ENCODE measurements around the gene OLFML1.

- TF ChIP-seq POLR2A (IDR thresholded peaks at IDR 0.05) = no peak
- TF ChIP-seq CTCF (IDR thresholded peaks at IDR 0.05) = no peak
Measured at GRCh38 chr11:7514099-7514591, 28.8 kb downstream of the OLFML1 start.

All from uterus (tissue), 2 donors.